Stimulated activated CD8-positive, alpha-beta memory T cell treated with anti-CD3 and anti-CD28 coated beads, Interleukin-7, amount 100 ng/mL, for 4 hours (primary cell): ENCODE data around the gene RSU1.

Experiments used
- DNase-seq, 2 donors: peaks; one replicate each; pipeline ENCODE4 v3.0.0-alpha.2; 2020; ENCODE audit warnings: low read depth in 2 of 2

RSU1 gene

DNA sequence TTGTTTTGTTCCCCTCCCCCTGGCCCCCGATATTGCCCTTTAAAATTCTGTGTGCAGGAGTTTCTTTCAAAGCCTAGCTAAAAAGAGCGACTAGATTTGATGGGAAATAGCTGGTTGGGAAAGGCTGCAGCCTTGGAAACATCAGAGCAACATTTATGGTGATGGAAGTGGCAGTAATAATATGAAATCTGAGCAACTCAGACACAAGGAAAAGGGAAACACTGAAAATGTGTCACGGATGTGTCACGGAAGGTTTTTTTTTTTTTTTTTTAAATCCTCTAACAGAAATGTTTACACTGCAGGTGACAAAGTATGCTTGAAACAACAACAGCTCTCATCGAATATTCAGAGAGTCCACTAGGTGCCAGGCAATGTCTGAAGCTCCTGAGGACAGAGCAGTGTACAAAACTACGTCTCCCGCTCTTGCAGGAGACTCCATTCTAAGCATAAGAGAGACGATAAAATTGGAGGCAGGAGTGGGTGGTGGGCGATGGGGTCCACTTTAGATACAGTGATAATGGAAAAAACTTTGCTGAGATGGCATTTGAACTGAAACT lies 143.0 kb downstream of the RSU1 start:
- no peak for DNase-seq

DNA sequence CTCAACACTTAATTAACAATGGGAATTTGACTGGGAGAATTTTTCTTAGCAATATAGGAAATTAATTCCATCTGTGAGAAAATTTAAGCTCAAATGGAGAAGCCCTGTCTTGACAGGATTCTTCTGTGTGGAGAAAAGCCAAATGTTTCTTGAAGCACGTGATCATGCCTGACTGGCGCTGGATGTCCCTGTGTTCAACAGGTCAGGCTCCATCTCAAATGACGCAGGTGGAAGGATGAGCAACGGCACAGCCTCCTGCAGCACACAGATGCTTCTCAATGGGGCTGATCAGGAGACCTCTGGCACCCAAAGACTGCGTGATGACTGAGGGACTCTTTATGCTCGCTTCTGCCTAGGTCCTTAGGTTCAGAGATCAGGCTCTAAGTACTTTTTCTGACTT lies 143.8 kb downstream of the RSU1 start:
- no peak for DNase-seq

DNA sequence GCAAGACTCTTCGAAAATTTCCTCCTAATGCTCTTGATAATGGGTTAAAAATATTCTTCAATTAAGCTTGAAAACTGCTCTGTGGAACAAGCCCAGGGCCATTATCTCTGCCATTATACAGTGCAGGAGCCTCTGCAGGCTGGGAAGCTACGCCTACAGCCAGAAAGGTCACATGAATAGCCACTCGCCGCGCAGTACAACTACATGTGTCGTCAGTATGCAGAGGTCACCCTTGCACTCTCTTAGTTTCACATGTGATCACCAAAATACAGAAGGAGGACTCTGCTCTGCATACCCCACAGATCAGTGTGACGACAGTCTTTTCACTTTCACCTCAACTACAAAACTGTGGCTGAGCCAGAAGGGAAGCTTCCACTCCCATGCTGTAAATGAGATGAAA lies 153.8 kb downstream of the RSU1 start:
- no peak for DNase-seq

DNA sequence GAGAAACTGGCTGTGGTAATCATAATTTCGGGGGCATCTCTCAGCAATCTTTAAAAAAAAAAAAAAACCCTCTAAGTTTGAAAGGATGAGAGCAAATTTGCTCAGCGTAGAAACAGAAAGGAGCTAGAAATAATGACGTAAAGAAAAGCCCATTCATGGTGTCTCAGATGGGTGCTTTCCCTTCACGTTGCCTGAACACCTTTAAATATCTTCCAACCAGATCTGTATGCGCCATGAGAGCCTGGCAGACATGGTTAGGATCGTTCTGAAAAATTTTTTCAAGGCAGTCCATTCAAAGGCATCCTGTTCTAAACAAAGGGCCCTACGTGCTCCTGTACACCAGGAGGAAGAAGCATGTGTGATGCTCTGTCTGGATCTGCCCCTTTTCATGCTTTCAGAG lies 154.3 kb downstream of the RSU1 start:
- no peak for DNase-seq

DNA sequence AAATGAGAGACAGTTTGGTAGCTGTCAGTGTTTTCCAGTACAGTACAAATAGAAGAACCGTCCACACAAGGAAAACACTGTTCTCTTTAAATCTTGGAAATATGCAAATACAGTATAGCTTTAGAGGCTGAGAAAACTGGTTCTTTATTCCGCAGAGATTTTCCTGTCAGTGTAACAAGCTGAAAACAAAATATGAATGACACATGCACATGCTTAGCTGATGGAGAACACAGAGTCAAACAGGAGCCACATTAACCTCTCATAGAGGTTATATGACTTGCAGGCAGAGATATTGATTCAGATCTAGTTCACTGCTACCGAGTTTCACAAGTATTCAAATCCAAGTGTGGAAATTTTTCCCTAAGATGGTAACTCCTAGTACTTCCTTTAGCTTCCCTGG lies 160.3 kb downstream of the RSU1 start:
- DNase-seq: no peak

DNA sequence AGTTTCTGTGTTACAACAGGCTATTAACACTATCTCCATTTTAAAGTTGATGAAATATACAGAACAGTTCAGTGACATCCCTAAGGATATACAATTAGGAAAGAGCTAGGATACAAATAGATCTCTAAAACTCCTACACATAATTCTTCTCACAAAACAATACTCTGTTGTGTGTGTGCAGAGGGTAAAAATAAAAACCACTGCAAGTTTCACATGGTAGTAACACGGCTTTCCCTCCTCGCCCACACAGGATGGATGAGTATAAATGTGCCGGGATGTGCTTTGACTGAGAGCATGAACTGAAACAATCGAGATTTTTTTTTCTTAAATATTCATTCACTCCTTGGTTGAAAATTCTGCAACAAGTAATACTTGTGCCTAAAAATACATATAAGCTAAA lies 164.0 kb downstream of the RSU1 start:
- DNase-seq: no peak

DNA sequence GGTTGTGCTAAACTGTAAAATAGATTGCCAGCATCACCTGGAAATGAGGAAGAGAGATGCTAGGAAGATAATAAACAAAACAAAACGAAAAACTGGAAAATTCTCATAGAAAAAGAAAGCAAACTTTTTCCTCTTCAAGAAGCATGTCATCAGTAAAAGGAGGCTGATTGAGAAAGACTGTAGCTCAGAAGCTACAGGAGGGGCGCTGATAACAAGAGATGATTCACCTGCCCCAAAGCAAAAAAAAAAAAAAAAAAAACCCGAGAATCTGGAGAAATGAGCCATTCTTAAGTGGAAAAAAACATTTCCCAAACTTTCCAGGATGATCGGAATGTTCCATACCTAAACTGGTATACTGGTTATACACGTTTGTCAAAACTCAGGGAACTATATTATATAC lies 165.1 kb downstream of the RSU1 start:
- no peak for DNase-seq

DNA sequence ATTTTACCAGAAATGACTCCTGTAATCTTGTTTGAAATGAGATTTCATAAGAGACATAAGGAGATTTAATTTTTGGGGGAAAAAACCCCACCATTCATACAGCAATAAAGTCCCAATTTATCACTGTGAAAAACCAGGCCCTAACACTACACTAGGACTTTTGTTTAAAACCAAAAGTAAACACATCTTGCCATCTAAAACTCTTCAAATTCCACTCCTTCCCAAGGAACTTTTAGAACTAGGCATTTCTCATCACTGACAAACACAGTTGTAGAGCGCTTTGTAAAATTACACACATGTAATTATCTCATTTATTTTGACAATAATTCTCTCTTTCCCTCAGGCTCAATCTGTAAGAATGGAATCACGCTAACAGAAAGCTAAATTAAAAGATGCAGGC lies 167.5 kb downstream of the RSU1 start:
- no peak for DNase-seq

DNA sequence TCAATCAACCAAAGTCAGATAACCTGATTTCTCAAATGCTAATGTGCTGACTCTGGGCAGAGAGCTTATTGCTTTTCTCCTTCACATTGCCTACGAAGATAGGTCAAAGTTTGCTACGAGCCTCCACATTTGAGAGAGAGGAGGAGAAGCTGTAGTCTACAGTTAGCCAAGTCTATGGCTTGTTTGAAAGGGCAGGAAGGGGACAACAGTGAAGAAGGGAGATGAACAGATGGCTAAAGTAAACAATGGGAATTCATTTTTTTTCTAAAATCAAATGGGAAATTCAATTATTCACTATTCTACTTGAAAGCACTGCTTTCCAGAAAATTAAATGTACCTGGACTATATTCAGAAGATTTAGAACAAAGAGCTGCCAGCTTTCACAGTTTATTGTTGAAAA lies 168.9 kb downstream of the RSU1 start:
- DNase-seq: no peak

DNA sequence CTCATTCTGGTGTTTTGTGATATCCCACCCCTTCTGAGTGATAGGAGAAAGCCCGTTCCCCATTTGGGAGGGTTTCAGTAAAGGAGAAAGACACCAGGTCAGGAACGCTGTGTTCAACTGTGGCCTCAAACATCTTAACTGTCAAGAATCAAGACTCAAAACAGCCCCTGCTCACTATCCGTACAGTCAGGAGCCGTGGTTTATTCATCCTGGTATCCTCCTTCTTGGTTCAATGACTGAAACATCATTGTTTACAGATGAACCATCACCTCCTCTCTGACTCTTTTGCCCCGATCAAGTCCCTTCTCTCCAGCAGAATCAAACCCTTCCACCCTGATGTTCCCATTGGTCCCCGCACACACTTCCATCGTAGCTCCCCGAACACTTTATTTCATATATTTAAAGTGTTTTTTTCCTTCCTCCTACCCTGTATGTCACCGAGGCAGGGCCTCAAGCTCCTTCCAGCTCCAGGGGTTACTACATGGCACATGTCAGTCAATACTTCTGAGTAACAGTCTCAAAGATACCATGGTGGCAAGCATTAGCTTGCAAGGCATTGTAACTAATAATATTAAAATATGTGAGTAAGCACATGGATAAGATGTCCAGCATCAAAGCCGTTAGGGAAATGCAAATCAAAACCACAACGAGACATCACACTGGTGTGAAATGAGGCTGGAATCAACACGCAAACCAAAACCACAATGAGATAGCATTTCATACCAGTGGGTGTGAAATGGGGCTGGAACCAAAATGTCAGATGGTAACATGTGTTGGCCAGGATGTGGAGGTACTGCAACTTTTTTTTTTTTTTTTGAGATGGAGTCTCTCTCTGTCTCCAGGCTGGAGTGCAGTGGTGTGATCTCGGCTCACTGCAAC lies 170.8 kb downstream of the RSU1 start:
- DNase-seq: no peak

DNA sequence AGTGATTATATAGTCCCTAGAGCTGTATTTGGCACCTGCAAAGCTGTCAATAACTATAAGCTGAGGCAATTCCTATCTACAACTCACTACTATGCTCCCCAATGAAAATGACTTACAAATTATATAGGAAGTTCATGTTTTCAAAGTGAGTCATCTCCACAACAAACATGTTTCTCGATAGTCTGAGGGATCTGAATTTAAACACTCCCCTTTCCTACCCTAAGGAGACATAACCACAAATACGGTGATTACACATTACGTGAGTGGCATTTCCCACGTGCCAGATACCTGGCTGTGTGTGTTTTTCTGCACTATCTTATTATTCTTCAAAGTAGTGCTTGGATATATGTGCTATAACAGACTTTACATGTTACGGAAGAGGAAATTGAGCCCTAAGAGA lies 173.1 kb downstream of the RSU1 start:
- DNase-seq: no peak

DNA sequence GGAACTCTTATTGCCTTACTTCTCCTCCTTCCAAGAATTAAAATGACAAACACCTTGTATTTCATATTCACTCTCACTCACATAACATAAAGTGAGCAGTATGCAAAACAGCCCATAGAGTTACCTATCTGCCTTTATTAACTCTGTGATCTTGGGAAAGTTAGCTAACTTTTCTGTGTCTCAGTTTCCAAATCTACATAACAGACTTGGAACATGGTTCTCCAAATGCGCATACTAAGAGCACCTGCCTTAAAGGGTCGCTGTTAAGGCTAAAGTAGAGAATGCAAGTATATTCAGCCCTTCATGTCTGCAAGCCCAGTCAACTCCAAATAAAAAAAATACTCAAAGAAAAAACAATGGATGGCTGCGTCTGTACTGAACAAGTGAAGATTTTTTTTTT lies 173.7 kb downstream of the RSU1 start:
- DNase-seq: no peak

DNA sequence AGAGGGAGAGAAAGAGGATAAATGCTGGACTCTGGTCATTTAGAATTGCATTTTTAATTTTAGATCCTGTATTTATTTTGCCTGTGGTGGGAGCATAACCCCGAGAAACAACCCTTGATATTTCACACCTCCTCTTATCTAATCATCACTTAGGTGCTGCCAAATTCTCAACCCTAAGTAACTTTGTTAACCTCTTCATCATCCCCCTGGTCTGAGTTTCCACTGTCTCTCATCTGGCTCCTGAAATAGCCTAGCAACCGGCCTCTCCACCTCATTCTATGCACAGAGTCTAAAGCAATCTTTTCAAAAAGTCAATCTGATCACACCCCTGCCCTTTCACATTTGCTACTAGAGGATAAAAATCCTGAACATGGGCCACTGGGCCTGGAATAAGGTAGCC lies 177.1 kb downstream of the RSU1 start:
- DNase-seq: no peak

DNA sequence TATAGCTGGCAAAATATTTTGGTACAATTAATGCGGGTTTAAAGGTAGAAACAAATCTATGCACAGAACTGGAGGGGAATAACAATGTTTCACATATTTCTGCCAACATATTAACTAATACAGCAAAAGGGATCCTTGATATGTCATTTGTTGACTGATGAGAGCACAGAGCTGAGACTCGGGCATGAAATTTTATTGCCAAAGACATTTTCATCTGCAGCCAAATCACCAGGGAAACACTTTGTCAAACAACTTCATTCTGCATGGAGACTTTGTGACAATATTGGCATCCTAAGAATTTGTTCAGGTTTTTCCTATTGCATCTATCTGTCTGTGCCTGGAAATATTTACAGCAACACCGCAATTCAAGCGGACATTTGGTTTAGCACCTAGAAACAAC lies 177.8 kb downstream of the RSU1 start:
- DNase-seq: no peak

DNA sequence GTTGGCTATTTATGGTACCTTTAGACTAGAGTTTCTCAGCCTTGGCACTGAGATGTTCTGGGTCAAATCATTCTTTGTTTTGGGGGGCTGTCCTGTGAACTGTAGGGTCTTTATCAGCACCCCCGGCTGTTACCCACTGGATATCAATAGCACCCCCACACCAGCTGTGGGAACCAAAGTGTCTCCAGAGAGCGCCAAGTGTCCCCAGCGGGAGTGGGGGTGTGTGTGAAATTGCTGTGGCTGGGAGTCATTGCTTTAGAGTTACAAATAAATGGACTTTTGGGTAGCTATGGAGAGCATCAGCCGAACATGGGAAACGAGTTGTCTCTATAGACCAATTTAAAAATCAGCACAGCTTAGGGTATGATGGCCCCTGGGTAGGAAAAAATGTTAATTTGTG lies 184.2 kb downstream of the RSU1 start:
- DNase-seq: no peak

DNA sequence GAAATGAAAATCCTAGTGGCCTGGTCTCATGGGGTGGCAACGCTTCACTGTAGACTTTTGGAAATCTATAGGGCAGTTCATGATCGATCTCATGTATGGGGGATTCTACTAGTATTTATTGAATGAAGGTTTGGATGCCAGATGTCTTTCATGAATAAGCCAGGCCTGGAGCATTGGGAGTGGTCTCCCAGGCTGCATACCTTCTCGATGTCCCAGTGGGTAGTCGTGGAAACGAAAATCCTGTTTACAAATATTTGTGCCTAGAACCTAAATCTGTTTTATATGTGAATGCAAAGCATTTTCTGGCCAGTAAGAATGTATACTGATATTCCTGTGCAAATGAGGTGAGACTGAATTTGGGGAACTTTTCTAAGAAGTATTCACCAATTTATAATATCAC lies 190.5 kb downstream of the RSU1 start:
- DNase-seq: no peak

DNA sequence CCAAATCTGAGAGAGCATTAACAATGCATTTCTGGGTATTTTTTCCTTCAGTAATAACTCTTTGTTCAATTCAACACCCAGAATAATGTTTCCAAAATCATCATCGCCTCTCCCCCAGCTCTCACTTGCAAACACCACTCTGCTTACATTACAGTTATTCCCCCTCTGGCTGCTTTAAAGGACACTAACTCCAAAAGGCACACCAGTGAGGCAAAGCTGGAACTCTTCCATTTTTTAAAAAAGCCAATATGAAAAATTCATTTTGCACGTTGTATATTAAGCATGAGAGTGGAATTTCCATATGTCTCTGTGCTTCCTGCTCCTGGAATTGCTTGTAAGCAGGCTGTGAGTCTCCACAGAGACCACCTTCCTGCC lies 204.3 kb downstream of the RSU1 start:
- DNase-seq: no peak

DNA sequence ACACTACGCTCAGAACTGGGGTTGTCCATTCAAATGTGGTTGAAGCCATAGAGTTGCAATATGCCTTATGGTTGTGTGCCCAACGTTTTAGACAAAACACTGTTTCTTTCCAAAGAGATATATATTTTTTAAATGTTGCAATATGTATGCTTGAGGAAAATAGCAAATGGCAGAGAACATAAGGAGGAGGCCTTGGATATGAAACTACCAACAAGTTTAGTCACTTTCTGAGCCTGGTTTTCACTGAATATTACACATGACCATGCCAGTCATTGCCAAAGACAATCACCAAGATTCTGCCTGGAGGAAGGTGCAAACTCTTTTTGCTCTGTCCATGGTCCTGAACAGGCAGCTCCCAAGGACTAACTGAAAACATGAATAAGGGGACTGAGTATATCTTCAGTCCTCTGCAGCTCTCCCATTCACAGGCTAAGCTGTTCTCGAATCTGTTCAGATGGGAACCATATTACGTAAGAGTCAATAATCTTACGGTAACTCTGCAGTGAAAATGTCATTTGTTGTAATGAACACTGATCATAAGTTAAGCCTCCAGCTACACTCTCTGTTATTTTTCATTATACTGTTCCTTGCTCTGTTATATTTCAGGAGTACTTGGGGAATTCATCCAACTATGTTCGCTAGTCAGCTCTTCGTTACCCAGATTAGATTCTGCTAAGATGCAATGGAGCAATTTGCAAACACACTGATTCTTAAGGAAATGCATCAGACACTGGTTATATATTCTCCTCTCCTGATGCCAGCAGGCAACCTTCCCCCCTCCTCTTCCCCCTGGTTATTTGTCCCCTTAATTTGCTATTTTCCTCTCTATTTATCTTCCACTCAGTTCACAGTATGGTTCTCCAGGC lies 204.9 kb downstream of the RSU1 start:
- no peak for DNase-seq

DNA sequence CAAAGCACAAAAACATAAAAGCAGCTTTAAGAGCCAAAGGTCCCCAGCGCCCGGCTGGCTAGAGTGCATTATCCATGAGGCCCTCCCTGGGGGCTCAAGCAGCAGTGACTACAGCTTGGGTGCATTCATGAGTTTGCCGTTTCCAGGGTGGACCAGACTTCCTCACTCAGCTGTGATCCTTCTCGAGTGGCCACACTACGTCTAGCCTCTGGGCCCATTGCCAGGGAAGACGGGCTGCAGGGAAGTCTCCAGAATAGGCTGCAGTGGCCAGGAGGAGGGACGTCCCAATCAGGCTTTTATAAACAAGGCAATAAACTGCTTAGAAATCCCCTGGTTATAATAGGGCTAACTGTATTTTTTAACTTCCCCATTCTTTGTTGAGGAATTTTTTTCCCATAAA lies 206.2 kb downstream of the RSU1 start:
- no peak for DNase-seq

DNA sequence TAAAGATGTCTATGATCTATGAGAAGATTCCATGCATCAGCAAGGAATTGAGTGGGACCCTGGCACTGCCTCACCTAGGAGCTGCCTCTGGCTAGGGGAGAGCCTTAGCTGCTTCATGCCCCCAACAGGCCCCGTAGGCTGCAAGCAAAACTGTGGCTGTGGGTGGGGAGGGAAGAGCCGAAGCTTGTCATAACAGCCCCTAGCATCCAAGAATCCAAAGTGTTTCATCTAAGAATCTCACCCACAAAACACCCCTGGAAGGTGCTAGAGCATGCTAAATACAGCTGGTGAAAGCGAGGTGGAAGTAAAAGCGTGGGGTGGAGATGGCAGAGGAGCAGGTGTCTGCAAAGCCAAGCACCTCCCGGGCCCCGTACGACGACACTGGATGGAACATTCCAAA lies 208.0 kb downstream of the RSU1 start:
- DNase-seq: no peak

DNA sequence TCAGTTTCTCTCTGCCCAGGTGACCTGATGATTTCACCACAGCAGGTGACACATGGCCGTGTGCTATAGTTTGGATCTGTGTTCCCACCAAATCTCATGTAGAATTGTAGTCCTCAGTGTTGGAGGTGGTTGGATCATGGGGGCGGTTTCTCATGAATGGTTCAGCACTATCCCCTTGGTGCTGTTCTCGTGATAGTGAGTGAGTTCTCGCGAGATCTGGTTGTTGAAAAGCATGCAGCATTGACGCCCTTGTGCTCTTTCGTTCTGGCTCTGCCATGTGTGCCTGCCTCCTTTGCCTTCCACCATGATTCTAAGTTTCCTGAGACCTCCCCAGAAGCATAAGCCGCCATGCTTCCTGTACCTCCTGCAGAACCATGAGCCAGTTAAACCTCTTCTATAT lies 210.3 kb downstream of the RSU1 start:
- DNase-seq: no peak

DNA sequence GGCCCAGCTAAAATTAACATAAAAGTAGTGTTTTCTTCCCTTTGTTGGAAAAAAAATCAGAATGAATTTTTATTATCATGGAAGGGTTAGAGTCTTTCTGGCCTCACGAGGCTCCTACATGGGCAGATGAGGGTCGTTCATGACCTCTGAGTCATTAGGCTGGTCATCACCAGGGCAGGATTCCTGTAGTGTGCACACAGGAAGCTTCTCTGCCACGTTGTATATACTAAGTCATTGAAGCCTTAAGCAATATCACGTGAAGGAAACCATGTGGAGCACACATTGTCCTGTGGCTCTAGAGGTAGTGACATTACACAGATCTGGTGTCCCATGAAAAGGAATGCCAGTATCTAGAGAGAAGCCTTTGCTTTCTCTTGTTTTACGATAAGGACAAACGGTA lies 210.8 kb downstream of the RSU1 start:
- DNase-seq: no peak

DNA sequence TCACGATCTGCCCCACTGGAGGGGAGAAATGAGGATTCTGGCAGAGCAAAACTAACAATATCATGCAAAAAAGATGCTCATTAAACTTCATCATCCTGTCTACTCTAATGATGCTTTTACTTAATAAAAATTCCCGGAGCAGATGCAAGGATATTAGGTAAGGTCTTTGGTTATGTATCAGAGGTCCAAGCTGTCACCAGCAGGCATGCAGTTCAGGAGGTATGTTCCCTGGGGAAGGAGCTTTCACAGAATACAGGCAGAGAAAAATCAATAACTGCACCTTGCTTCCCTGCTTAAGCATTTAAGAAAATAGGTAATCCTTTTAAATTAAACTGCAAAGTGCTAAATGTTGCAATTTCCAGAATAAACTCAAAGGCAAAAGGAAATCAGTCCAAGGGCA lies 213.9 kb downstream of the RSU1 start:
- DNase-seq: no peak
